Measurements from ENCODE around the gene NEUROD4. TPM values are rescaled to one million over a fixed set of nuclear protein-coding genes. Genes with fewer than 3 reads are reported as not detected.
A peak's percentile ranks its signal among the peaks of the same experiment; 100 is the strongest.
"Not testable (repeated sequence)": the region's sequence is repeated elsewhere in the genome, so short reads cannot be mapped to it uniquely, and the experiment has no call there.

NEUROD4 gene
- polyA plus RNA-seq (ENCODE audit: insufficient read length in 4 of 4): not detected

GRCh38 chr12:55019784-55020183 is at the start of gene NEUROD4:
NEUROD4 (plus strand) TSS chr12:55019974; CDS start chr12:55026440, 6,466 bp downstream.
- peak; percentile 47 to 76 (median 63) for DNase-seq (ENCODE audit: low read depth in 4 of 4, low spot score in 3 of 4)

- DNase-seq (ENCODE audit: low read depth in 4 of 4, low spot score in 3 of 4): no peak
Measured at GRCh38 chr12:54970741-54971140, 49.0 kb upstream of the NEUROD4 start.

GRCh38 chr12:54973556-54973955 is 46.2 kb upstream of the NEUROD4 start:
- DNase-seq (ENCODE audit: low read depth in 4 of 4, low spot score in 3 of 4): no peak

GRCh38 chr12:54974279-54974678 is 45.5 kb upstream of the NEUROD4 start:
- DNase-seq (ENCODE audit: low read depth in 4 of 4, low spot score in 3 of 4): no peak

GRCh38 chr12:54975272-54975671 is 44.5 kb upstream of the NEUROD4 start:
- no peak for DNase-seq (ENCODE audit: low read depth in 4 of 4, low spot score in 3 of 4)

GRCh38 chr12:54975875-54976274 is 43.9 kb upstream of the NEUROD4 start:
- DNase-seq (ENCODE audit: low read depth in 4 of 4, low spot score in 3 of 4): no peak

- no peak for DNase-seq (ENCODE audit: low read depth in 4 of 4, low spot score in 3 of 4)
Measured at GRCh38 chr12:54977155-54977554, 42.6 kb upstream of the NEUROD4 start.

GRCh38 chr12:54977857-54978256 is 41.9 kb upstream of the NEUROD4 start:
- no peak for DNase-seq (ENCODE audit: low read depth in 4 of 4, low spot score in 3 of 4)

GRCh38 chr12:54980341-54980740 is 39.4 kb upstream of the NEUROD4 start:
- DNase-seq (ENCODE audit: low read depth in 4 of 4, low spot score in 3 of 4): no peak

- DNase-seq (ENCODE audit: low read depth in 4 of 4, low spot score in 3 of 4): no peak
Measured at GRCh38 chr12:54981796-54982195, 38.0 kb upstream of the NEUROD4 start.

GRCh38 chr12:54983536-54984101 is 36.2 kb upstream of the NEUROD4 start:
- no peak for DNase-seq (ENCODE audit: low read depth in 4 of 4, low spot score in 3 of 4)

- no peak for DNase-seq (ENCODE audit: low read depth in 4 of 4, low spot score in 3 of 4)
Measured at GRCh38 chr12:54984658-54985376, 35.0 kb upstream of the NEUROD4 start, which contains the start of gene TESPA1. TESPA1 (minus strand) TSS chr12:54984762; CDS start chr12:54974562, 10,200 bp downstream.

GRCh38 chr12:54986773-54987172 is 33.0 kb upstream of the NEUROD4 start:
- DNase-seq (ENCODE audit: low read depth in 4 of 4, low spot score in 3 of 4): not testable (repeated sequence)

- no peak for DNase-seq (ENCODE audit: low read depth in 4 of 4, low spot score in 3 of 4)
Measured at GRCh38 chr12:54987611-54988231, 32.1 kb upstream of the NEUROD4 start.

GRCh38 chr12:54988402-54989054 is 31.2 kb upstream of the NEUROD4 start:
- peak in 1 of 4 donors; percentile 8 for DNase-seq (ENCODE audit: low read depth in 4 of 4, low spot score in 3 of 4)

- no peak for DNase-seq (ENCODE audit: low read depth in 4 of 4, low spot score in 3 of 4)
Measured at GRCh38 chr12:54989829-54990228, 29.9 kb upstream of the NEUROD4 start.

- no peak for DNase-seq (ENCODE audit: low read depth in 4 of 4, low spot score in 3 of 4)
Measured at GRCh38 chr12:54991161-54991990, 28.4 kb upstream of the NEUROD4 start.

GRCh38 chr12:54991991-54992375 is 27.8 kb upstream of the NEUROD4 start:
- no peak for DNase-seq (ENCODE audit: low read depth in 4 of 4, low spot score in 3 of 4)

GRCh38 chr12:54993181-54993835 is 26.5 kb upstream of the NEUROD4 start:
- DNase-seq (ENCODE audit: low read depth in 4 of 4, low spot score in 3 of 4): peak; percentile 40 to 59 (median 50)

GRCh38 chr12:54996205-54996604 is 23.6 kb upstream of the NEUROD4 start:
- no peak for DNase-seq (ENCODE audit: low read depth in 4 of 4, low spot score in 3 of 4)
